ENCODE data around the gene SS18. TPM values are rescaled to one million over a fixed set of nuclear protein-coding genes. Genes with fewer than 3 reads are reported as not detected.

SS18 gene
- total and polyA plus RNA-seq, 4 donors, result 32.2 to 153 (median 48.9) TPM

DNA sequence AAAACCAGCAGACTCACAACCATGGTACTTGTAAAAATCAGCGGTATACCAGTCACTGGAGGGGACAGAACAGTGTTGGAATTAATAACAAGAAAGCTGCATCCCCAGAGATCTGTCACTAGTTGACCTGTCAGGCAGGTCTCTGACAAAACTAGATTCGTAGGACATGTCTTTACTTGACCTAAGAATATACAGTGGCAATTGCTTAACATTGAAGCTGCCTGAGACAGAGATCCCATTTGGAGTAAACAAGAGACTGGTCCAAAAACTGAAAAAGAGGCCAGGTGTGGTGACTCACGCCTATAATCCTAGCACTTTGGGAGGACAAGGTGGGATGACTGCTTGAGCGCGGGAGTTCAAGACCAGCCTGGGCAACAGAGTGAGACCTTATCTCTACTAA lies 7.2 kb upstream of the SS18 start:
- ATAC-seq (ENCODE audit: insufficient read depth, low FRiP score) (no peak), DNase-seq (no peak)
- Histone ChIP-seq H3K4me3 (no peak overlapping the region), H3K27ac (ENCODE audit: low read depth in 1 of 2, low read length in 1 of 2) (no peak overlapping the region), H3K36me3 (ENCODE audit: control insufficient read depth in 4 of 4, insufficient read depth in 4 of 4, low read length in 4 of 4) (no peaks in the 10 kb centered on the region), H3K9me3 (ENCODE audit: control insufficient read depth in 4 of 4, insufficient read depth in 3 of 4, low read length in 3 of 4) (no peaks in the 10 kb centered on the region), H3K4me1 (ENCODE audit: control insufficient read depth in 5 of 5, insufficient read depth in 5 of 5, low read length in 5 of 5) (no peaks in the 10 kb centered on the region), H3K27me3 (ENCODE audit: control insufficient read depth in 3 of 3, insufficient read depth in 3 of 3, low read length in 2 of 3) (no peaks in the 10 kb centered on the region), H3K9ac (ENCODE audit: insufficient read depth in 1 of 2, low read length in 2 of 2) (no peak overlapping the region)
- TF ChIP-seq, protein P1, sequence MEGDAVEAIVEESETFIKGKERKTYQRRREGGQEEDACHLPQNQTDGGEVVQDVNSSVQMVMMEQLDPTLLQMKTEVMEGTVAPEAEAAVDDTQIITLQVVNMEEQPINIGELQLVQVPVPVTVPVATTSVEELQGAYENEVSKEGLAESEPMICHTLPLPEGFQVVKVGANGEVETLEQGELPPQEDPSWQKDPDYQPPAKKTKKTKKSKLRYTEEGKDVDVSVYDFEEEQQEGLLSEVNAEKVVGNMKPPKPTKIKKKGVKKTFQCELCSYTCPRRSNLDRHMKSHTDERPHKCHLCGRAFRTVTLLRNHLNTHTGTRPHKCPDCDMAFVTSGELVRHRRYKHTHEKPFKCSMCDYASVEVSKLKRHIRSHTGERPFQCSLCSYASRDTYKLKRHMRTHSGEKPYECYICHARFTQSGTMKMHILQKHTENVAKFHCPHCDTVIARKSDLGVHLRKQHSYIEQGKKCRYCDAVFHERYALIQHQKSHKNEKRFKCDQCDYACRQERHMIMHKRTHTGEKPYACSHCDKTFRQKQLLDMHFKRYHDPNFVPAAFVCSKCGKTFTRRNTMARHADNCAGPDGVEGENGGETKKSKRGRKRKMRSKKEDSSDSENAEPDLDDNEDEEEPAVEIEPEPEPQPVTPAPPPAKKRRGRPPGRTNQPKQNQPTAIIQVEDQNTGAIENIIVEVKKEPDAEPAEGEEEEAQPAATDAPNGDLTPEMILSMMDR (IDR thresholded peaks at IDR 0.05; ENCODE audit: control extremely low read depth, extremely low read depth), result no peak
- WGBS, 2 donors, result 96 to 97% methylated on average over 5 of the region's 5 CpGs

GRCh38 chr18:26096852-26097251 lies 6.4 kb upstream of the SS18 start:
- Histone ChIP-seq H3K9ac (ENCODE audit: insufficient read depth in 1 of 2, low read length in 2 of 2) (no peak overlapping the region), H3K9me3 (ENCODE audit: control insufficient read depth in 4 of 4, insufficient read depth in 3 of 4, low read length in 3 of 4) (no peaks in the 10 kb centered on the region), H3K4me1 (ENCODE audit: control insufficient read depth in 5 of 5, insufficient read depth in 5 of 5, low read length in 5 of 5) (no peaks in the 10 kb centered on the region), H3K27me3 (ENCODE audit: control insufficient read depth in 3 of 3, insufficient read depth in 3 of 3, low read length in 2 of 3) (no peaks in the 10 kb centered on the region), H3K4me3 (no peak overlapping the region), H3K27ac (ENCODE audit: low read depth in 1 of 2, low read length in 1 of 2) (no peak overlapping the region), H3K36me3 (ENCODE audit: control insufficient read depth in 4 of 4, insufficient read depth in 4 of 4, low read length in 4 of 4) (no peaks in the 10 kb centered on the region)
- TF ChIP-seq, protein P1 (IDR thresholded peaks at IDR 0.05; ENCODE audit: control extremely low read depth, extremely low read depth), result no peak
- WGBS, 2 donors, result 36 to 93% methylated on average over 1 of the region's 1 CpG
- DNase-seq, result no peak
- ATAC-seq (ENCODE audit: insufficient read depth, low FRiP score), result no peak

- 4 to 5% methylated on average over 28 to 29 of the region's 29 CpGs for WGBS, 2 donors
- H3K9ac ChIP-seq (ENCODE audit: insufficient read depth in 1 of 2, low read length in 2 of 2), result peak overlapping the region; percentile 82 to 85
- no peaks in the 10 kb centered on the region for H3K27me3 ChIP-seq (ENCODE audit: control insufficient read depth in 3 of 3, insufficient read depth in 3 of 3, low read length in 2 of 3)
- peak overlapping the region; percentile 68 for H3K4me3 ChIP-seq
- H3K36me3 ChIP-seq (ENCODE audit: control insufficient read depth in 4 of 4, insufficient read depth in 4 of 4, low read length in 4 of 4), result peaks cover 0 to 12% (median 3%) of the 10 kb centered on the region in 4 donors
- H3K9me3 ChIP-seq (ENCODE audit: control insufficient read depth in 4 of 4, insufficient read depth in 3 of 4, low read length in 3 of 4), result no peaks in the 10 kb centered on the region
- ATAC-seq (ENCODE audit: insufficient read depth, low FRiP score), result peak; percentile 55
- H3K4me1 ChIP-seq (ENCODE audit: control insufficient read depth in 5 of 5, insufficient read depth in 5 of 5, low read length in 5 of 5), result peaks cover 0 to 27% (median 5%) of the 10 kb centered on the region in 5 donors
- no peak for DNase-seq
- TF ChIP-seq, protein P1 (IDR thresholded peaks at IDR 0.05; ENCODE audit: control extremely low read depth, extremely low read depth), result no peak
- peak overlapping the region; percentile 93 to 97 for H3K27ac ChIP-seq (ENCODE audit: low read depth in 1 of 2, low read length in 1 of 2)
These were observed 726 bp upstream of the SS18 start for GRCh38 chr18:26091047-26091630.

All from lung (tissue), 12 donors.